SK-N-SH treated with all-trans-retinoic acid at 6 μM for 48 hours (cell line): ENCODE data around the gene MTHFD2L.

Source experiments
- ATAC-seq: fragments of 200-7000 bp; cut with Tn5 transposase; 3 replicates; pipeline ENCODE4 v1.9.1; 2020; ENCODE audit warnings: mild to moderate bottlenecking, moderate library complexity
- ARNTL ChIP-seq: fragments of 450-650 bp; formaldehyde crosslinking; IDR thresholded peaks from 2 replicates; pipeline ENCODE4 v1.5.0; 2020; ENCODE audit warnings: low read depth, mild to moderate bottlenecking, moderate library complexity, borderline replicate concordance
- CSDC2 ChIP-seq: fragments of 250-450 bp; sonication (Bioruptor Pico); IDR thresholded peaks from 2 replicates; pipeline ENCODE4 v1.5.0; 2020; ENCODE audit warnings: mild to moderate bottlenecking, moderate library complexity
- ESRRG ChIP-seq: fragments of 250-450 bp; sonication (Bioruptor Pico); IDR thresholded peaks from 2 replicates; pipeline ENCODE4 v1.6.1; 2021; ENCODE audit warnings: mild to moderate bottlenecking
- OSR1 ChIP-seq: fragments of 250-450 bp; sonication (Bioruptor Pico); IDR thresholded peaks from 2 replicates; pipeline ENCODE4 v1.8.0; 2022; ENCODE audit warnings: moderate library complexity, mild to moderate bottlenecking, inconsistent platforms
- PPARA ChIP-seq: fragments of 250-450 bp; sonication (Bioruptor Pico); IDR thresholded peaks from 2 replicates; pipeline ENCODE4 v1.5.0; 2020; ENCODE audit warnings: mild to moderate bottlenecking, borderline replicate concordance
- RARB ChIP-seq: fragments of 250-450 bp; sonication (Bioruptor Pico); IDR thresholded peaks from 2 replicates; pipeline ENCODE4 v1.8.0; 2021; ENCODE audit warnings: mild to moderate bottlenecking, moderate library complexity
- SNAI2 ChIP-seq: fragments of 250-450 bp; sonication (Bioruptor Pico); IDR thresholded peaks from 2 replicates; pipeline ENCODE4 v1.5.0; 2020; ENCODE audit warnings: mild to moderate bottlenecking, moderate library complexity
- TCF4 ChIP-seq: fragments of 250-450 bp; sonication (Bioruptor Pico); IDR thresholded peaks from 2 replicates; pipeline ENCODE4 v1.8.0; 2021; ENCODE audit warnings: mild to moderate bottlenecking, moderate library complexity, borderline replicate concordance
- TOX ChIP-seq: fragments of 250-450 bp; sonication (Bioruptor Pico); IDR thresholded peaks from 2 replicates; pipeline ENCODE4 v1.8.0; 2021; ENCODE audit warnings: mild to moderate bottlenecking, moderate library complexity, borderline replicate concordance
- ZC3H10 ChIP-seq: fragments of 250-450 bp; sonication (Bioruptor Pico); IDR thresholded peaks from 2 replicates; pipeline ENCODE4 v1.5.1; 2021; ENCODE audit warnings: mild to moderate bottlenecking, moderate library complexity
- ZFP3 ChIP-seq: fragments of 250-450 bp; sonication (Bioruptor Pico); IDR thresholded peaks from 2 replicates; pipeline ENCODE4 v1.5.0; 2020; ENCODE audit warnings: mild to moderate bottlenecking, moderate library complexity
- ZFP30 ChIP-seq: fragments of 450-650 bp; formaldehyde crosslinking; IDR thresholded peaks from 2 replicates; pipeline ENCODE4 v1.5.0; 2022; ENCODE audit warnings: mild to moderate bottlenecking, moderate library complexity
- ZNF565 ChIP-seq: fragments of 450-650 bp; formaldehyde crosslinking; conservative IDR thresholded peaks from 2 replicates; pipeline ENCODE4 v1.5.0; 2020; ENCODE audit warnings: low read depth, mild to moderate bottlenecking, moderate library complexity
- ZNF70 ChIP-seq: fragments of 450-650 bp; formaldehyde crosslinking; IDR thresholded peaks from 2 replicates; pipeline ENCODE4 v1.5.0; 2020; ENCODE audit warnings: mild to moderate bottlenecking, moderate library complexity
- TF ChIP-seq, protein P1 (sequence below): fragments of 250-450 bp; sonication (Bioruptor Pico); IDR thresholded peaks from 2 replicates; pipeline ENCODE4 v1.8.0; 2020; ENCODE audit warnings: mild to moderate bottlenecking, moderate library complexity, borderline replicate concordance
- TF ChIP-seq, protein P2 (sequence below): fragments of 250-450 bp; sonication (Bioruptor Pico); IDR thresholded peaks from 2 replicates; pipeline ENCODE4 v1.5.1; 2020; ENCODE audit warnings: low read depth, mild to moderate bottlenecking, moderate library complexity
- TF ChIP-seq, protein P3 (sequence below): fragments of 250-450 bp; sonication (Bioruptor Pico); IDR thresholded peaks from 2 replicates; pipeline ENCODE4 v1.5.1; 2021; ENCODE audit warnings: mild to moderate bottlenecking, moderate library complexity
- TF ChIP-seq, protein P4 (sequence below): fragments of 250-450 bp; sonication (Bioruptor Pico); IDR thresholded peaks from 2 replicates; pipeline ENCODE4 v1.5.0; 2020; ENCODE audit warnings: mild to moderate bottlenecking, moderate library complexity
- TF ChIP-seq, protein P5 (sequence below): fragments of 250-450 bp; sonication (Bioruptor Pico); IDR thresholded peaks from 2 replicates; pipeline ENCODE4 v1.8.0; 2021; ENCODE audit warnings: low read depth, mild to moderate bottlenecking, moderate library complexity, borderline replicate concordance

Gene MTHFD2L

DNA sequence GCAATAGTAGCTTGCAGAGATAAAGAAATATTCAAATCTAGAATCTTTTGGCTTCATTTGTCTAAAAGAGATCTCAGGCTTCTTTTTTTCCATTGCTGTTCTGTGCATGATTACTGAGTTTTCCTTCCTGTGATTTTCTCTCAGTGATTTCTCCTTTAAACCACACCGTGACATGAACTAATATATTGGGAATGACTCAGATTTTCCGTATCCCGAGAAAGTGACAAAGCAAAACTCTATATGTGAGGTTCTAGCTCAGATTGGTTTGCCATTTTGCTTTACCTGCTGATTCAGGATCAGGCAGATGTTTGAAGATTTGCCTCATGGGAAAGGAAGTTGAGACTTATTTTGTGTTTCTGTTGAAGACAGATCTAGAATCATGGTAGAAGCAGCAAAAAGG lies 59.4 kb downstream of the MTHFD2L start:
- TF ChIP-seq TCF4 (CRISPR knock-in tag) (no peak), ZFP30 (CRISPR knock-in tag) (no peak), TOX (CRISPR knock-in tag) (no peak), ZNF70 (CRISPR knock-in tag) (no peak), ZNF565 (no peak)
- TF ChIP-seq, protein P1, sequence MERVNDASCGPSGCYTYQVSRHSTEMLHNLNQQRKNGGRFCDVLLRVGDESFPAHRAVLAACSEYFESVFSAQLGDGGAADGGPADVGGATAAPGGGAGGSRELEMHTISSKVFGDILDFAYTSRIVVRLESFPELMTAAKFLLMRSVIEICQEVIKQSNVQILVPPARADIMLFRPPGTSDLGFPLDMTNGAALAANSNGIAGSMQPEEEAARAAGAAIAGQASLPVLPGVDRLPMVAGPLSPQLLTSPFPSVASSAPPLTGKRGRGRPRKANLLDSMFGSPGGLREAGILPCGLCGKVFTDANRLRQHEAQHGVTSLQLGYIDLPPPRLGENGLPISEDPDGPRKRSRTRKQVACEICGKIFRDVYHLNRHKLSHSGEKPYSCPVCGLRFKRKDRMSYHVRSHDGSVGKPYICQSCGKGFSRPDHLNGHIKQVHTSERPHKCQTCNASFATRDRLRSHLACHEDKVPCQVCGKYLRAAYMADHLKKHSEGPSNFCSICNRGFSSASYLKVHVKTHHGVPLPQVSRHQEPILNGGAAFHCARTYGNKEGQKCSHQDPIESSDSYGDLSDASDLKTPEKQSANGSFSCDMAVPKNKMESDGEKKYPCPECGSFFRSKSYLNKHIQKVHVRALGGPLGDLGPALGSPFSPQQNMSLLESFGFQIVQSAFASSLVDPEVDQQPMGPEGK (CRISPR knock-in tag): no peak
- TF ChIP-seq, protein P2, sequence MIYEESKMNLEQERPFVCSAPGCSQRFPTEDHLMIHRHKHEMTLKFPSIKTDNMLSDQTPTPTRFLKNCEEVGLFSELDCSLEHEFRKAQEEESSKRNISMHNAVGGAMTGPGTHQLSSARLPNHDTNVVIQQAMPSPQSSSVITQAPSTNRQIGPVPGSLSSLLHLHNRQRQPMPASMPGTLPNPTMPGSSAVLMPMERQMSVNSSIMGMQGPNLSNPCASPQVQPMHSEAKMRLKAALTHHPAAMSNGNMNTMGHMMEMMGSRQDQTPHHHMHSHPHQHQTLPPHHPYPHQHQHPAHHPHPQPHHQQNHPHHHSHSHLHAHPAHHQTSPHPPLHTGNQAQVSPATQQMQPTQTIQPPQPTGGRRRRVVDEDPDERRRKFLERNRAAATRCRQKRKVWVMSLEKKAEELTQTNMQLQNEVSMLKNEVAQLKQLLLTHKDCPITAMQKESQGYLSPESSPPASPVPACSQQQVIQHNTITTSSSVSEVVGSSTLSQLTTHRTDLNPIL (CRISPR knock-in tag): no peak
- ATAC-seq: no peak

DNA sequence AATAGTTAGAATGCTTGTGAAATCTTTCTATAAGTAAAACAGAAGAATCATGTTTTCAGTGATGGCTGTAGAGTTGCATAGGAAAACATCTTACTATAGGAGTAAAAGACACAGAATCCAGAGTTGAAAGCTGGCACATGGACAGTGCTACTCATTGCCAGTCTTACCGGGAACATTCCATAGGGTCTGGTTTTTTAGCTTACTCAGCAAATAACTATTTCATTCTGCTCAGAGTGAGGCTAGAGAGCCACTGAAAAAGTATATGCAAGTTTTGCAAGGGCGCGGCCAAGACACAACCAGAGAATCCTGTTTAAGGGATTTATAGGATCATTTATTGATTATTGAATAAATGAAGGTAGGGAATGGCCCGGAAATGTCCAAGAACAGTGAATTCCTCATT lies 60.3 kb downstream of the MTHFD2L start:
- no peak for ATAC-seq
- no peak for TF ChIP-seq PPARA (CRISPR knock-in tag)
- TF ChIP-seq ZNF70 (CRISPR knock-in tag): no peak
- no peak for TF ChIP-seq SNAI2 (CRISPR knock-in tag)
- TF ChIP-seq, protein P3, sequence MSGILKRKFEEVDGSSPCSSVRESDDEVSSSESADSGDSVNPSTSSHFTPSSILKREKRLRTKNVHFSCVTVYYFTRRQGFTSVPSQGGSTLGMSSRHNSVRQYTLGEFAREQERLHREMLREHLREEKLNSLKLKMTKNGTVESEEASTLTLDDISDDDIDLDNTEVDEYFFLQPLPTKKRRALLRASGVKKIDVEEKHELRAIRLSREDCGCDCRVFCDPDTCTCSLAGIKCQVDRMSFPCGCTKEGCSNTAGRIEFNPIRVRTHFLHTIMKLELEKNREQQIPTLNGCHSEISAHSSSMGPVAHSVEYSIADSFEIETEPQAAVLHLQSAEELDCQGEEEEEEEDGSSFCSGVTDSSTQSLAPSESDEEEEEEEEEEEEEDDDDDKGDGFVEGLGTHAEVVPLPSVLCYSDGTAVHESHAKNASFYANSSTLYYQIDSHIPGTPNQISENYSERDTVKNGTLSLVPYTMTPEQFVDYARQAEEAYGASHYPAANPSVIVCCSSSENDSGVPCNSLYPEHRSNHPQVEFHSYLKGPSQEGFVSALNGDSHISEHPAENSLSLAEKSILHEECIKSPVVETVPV: no peak
- no peak for TF ChIP-seq ZNF565
- TF ChIP-seq TOX (CRISPR knock-in tag): no peak
- TF ChIP-seq, protein P4, sequence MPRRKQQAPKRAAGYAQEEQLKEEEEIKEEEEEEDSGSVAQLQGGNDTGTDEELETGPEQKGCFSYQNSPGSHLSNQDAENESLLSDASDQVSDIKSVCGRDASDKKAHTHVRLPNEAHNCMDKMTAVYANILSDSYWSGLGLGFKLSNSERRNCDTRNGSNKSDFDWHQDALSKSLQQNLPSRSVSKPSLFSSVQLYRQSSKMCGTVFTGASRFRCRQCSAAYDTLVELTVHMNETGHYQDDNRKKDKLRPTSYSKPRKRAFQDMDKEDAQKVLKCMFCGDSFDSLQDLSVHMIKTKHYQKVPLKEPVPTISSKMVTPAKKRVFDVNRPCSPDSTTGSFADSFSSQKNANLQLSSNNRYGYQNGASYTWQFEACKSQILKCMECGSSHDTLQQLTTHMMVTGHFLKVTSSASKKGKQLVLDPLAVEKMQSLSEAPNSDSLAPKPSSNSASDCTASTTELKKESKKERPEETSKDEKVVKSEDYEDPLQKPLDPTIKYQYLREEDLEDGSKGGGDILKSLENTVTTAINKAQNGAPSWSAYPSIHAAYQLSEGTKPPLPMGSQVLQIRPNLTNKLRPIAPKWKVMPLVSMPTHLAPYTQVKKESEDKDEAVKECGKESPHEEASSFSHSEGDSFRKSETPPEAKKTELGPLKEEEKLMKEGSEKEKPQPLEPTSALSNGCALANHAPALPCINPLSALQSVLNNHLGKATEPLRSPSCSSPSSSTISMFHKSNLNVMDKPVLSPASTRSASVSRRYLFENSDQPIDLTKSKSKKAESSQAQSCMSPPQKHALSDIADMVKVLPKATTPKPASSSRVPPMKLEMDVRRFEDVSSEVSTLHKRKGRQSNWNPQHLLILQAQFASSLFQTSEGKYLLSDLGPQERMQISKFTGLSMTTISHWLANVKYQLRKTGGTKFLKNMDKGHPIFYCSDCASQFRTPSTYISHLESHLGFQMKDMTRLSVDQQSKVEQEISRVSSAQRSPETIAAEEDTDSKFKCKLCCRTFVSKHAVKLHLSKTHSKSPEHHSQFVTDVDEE (CRISPR knock-in tag): no peak
- TF ChIP-seq ARNTL (CRISPR knock-in tag): no peak

DNA sequence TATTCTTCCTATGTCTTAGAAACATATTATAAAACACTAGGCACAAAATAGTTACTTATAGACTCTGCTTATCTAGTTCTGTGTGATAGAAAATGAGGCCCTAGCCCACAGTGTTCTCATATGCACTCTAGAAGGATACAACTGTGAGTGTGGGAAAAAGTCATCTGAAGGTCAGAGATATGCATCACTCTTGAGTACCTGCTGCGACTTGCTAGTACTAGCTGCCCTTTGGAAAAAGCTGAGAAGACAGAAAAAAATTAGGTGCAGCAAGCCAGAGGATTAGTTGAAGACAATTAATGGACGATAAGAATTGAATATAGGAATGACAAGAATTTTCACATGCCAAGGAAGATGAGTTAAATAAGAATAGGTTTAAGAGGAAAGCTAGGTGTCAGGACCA lies 61.3 kb downstream of the MTHFD2L start:
- TF ChIP-seq ESRRG (no peak), ZFP3 (CRISPR knock-in tag) (no peak), OSR1 (CRISPR knock-in tag) (no peak), CSDC2 (no peak), ZNF565 (no peak)
- TF ChIP-seq, protein P5, sequence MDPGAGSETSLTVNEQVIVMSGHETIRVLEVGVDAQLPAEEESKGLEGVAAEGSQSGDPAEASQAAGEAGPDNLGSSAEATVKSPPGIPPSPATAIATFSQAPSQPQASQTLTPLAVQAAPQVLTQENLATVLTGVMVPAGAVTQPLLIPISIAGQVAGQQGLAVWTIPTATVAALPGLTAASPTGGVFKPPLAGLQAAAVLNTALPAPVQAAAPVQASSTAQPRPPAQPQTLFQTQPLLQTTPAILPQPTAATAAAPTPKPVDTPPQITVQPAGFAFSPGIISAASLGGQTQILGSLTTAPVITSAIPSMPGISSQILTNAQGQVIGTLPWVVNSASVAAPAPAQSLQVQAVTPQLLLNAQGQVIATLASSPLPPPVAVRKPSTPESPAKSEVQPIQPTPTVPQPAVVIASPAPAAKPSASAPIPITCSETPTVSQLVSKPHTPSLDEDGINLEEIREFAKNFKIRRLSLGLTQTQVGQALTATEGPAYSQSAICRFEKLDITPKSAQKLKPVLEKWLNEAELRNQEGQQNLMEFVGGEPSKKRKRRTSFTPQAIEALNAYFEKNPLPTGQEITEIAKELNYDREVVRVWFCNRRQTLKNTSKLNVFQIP (CRISPR knock-in tag): no peak
- TF ChIP-seq, protein P1 (CRISPR knock-in tag): no peak
- ATAC-seq: no peak

DNA sequence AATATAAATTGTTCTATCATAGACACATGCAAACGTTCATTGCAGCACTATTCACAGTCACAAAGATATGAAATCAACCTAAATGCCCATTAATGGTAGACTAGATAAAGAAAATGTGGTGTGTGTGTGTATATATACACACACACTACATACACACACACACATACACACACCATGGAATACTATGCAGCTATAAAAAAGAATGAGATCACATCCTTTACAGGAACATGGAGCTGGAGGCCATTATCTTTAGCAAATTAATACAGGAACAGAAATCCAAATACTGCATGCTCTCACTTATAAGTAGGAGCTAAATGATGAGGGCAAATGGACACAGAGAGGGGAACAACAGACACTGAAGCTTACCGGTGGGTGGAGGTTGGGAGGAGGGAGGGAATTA lies 65.2 kb downstream of the MTHFD2L start:
- no peak for ATAC-seq
- TF ChIP-seq, protein P2 (CRISPR knock-in tag): no peak
- TF ChIP-seq ZC3H10 (no peak), SNAI2 (CRISPR knock-in tag) (no peak), RARB (no peak), ARNTL (CRISPR knock-in tag) (no peak), TOX (CRISPR knock-in tag) (no peak), ESRRG (no peak), OSR1 (CRISPR knock-in tag) (no peak)
- TF ChIP-seq, protein P1 (CRISPR knock-in tag): no peak
- TF ChIP-seq, protein P5 (CRISPR knock-in tag): no peak
